B cell (primary cell): Measurements from ENCODE around the gene CATSPER1. TPM values are rescaled to one million over a fixed set of nuclear protein-coding genes. Genes with fewer than 3 reads are reported as not detected.

Experiments used
- ATAC-seq: fragments of 200-7000 bp; cut with Tn5 transposase; one replicate; pipeline ENCODE4 v1.10.0; 2021; ENCODE audit warnings: low read depth, mild to moderate bottlenecking, moderate number of reproducible peaks, moderate library complexity
- CTCF ChIA-PET: fragments of 350-600 bp; sonication (Branson Sonifier 250); formaldehyde crosslinking; loops from one replicate; lab custom pipeline; 2021; ENCODE audit warnings: antibody characterized with exemption, inconsistent platforms; lab: Charles Lee
- POLR2A ChIA-PET: fragments of 350-600 bp; sonication (Branson Sonifier 250); formaldehyde crosslinking; loops from one replicate; lab custom pipeline; 2021; ENCODE audit warnings: antibody characterized with exemption; lab: Charles Lee
- DNase-seq: peaks from one replicate; pipeline ENCODE4 v3.0.0; 2013
- H2AFZ ChIP-seq: 2 replicates; pipeline ENCODE4 v1.6.1; 2012; ENCODE audit warnings: mild to moderate bottlenecking, low read depth, low read length; ENCODE audit not compliant: insufficient read depth, poor library complexity, severe bottlenecking
- H3K27ac ChIP-seq, 2 donors: 1 replicate in 1 of 2; 2 replicates in 1 of 2; pipeline ENCODE4 v1.5.1; 2012 to 2013; ENCODE audit warnings: low read length in 2 of 2, mild to moderate bottlenecking in 2 of 2, moderate library complexity in 1 of 2
- H3K27me3 ChIP-seq, 4 experiments: fragments of 200-600 bp in 1 of 4; sonication (generic) in 1 of 4; replicated peaks in 1 of 4; 1 replicate in 2 of 4; 2 replicates in 2 of 4; pipeline versions ENCODE4 v1.6.1 to v1.7.0; 2013 to 2016; ENCODE audit warnings: low read length in 3 of 4, mild to moderate bottlenecking in 2 of 4, mixed read lengths in 1 of 4, moderate library complexity in 1 of 4; ENCODE audit not compliant: insufficient read depth in 4 of 4, control insufficient read depth in 3 of 4; ENCODE audit errors: control extremely low read depth in 1 of 4
- H3K36me3 ChIP-seq, 2 experiments: replicated peaks in 1 of 2; 1 replicate in 1 of 2; 2 replicates in 1 of 2; pipeline versions ENCODE4 v1.6.1 to v1.7.1; 2013; ENCODE audit warnings: low read length in 1 of 2; ENCODE audit not compliant: insufficient read depth in 2 of 2, control insufficient read depth in 1 of 2; ENCODE audit errors: control extremely low read depth in 1 of 2, extremely low read depth in 1 of 2
- H3K4me1 ChIP-seq, 2 donors: fragments of 200-600 bp in 1 of 2; sonication (generic) in 1 of 2; 1 replicate in 1 of 2; 2 replicates in 1 of 2; pipeline versions ENCODE4 v1.5.1 to v1.6.1; 2013 to 2017; ENCODE audit warnings: low read length in 2 of 2; ENCODE audit not compliant: control insufficient read depth in 2 of 2, insufficient read depth in 2 of 2
- H3K4me2 ChIP-seq: replicated peaks from 2 replicates; pipeline ENCODE3; 2012; ENCODE audit warnings: mild to moderate bottlenecking, low read depth, low read length; ENCODE audit not compliant: poor library complexity, severe bottlenecking
- H3K4me3 ChIP-seq, 5 experiments: fragments of 200-600 bp in 1 of 5; sonication (generic) in 1 of 5; 1 replicate in 3 of 5; 2 replicates in 2 of 5; pipeline versions ENCODE4 v1.5.1 to v1.7.0; 2011 to 2016; ENCODE audit warnings: low read length in 4 of 5, mild to moderate bottlenecking in 4 of 5, low read depth in 2 of 5, control low read depth in 1 of 5, moderate library complexity in 1 of 5; ENCODE audit not compliant: insufficient read depth in 1 of 5; ENCODE audit errors: control extremely low read depth in 1 of 5, extremely low read depth in 1 of 5
- H3K79me2 ChIP-seq: fragments of 200-600 bp; sonication (generic); one replicate; pipeline ENCODE4 v1.6.0; 2016; ENCODE audit warnings: low read length; ENCODE audit not compliant: control insufficient read depth, insufficient read depth
- H3K9ac ChIP-seq: fragments of 200-600 bp; sonication (generic); 2 replicates; pipeline ENCODE4 v1.6.1; 2017; ENCODE audit warnings: mild to moderate bottlenecking, low read length, moderate library complexity
- H3K9me3 ChIP-seq, 3 donors: one replicate each; pipeline versions ENCODE4 v1.6.1 to v1.7.1; 2013; ENCODE audit warnings: low read length in 2 of 3; ENCODE audit not compliant: control insufficient read depth in 2 of 3, insufficient read depth in 1 of 3; ENCODE audit errors: control extremely low read depth in 1 of 3
- H4K20me1 ChIP-seq: 2 replicates; pipeline ENCODE4 v1.6.0; 2012; ENCODE audit warnings: mild to moderate bottlenecking, low read length; ENCODE audit not compliant: insufficient read depth, control insufficient read depth, poor library complexity, severe bottlenecking
- H3K27ac Mint-ChIP-seq: one replicate; pipeline ENCODE4 v1.8.0; 2021; ENCODE audit warnings: mixed read lengths
- H3K27me3 Mint-ChIP-seq: one replicate; pipeline ENCODE4 v1.8.0; 2021; ENCODE audit warnings: mixed read lengths
- H3K4me1 Mint-ChIP-seq: one replicate; pipeline ENCODE4 v1.8.0; 2021; ENCODE audit warnings: mixed read lengths
- H3K4me3 Mint-ChIP-seq: one replicate; pipeline ENCODE4 v1.8.0; 2021; ENCODE audit warnings: mixed read lengths
- H3K9me3 Mint-ChIP-seq: one replicate; pipeline ENCODE4 v1.8.0; 2022; ENCODE audit warnings: mixed read lengths; ENCODE audit not compliant: insufficient read depth
- EZH2 ChIP-seq: IDR thresholded peaks from 2 replicates; pipeline ENCODE4 v1.6.1; 2012; ENCODE audit warnings: borderline replicate concordance, low read depth, mild to moderate bottlenecking, moderate library complexity, low read length; ENCODE audit not compliant: insufficient read depth, poor library complexity, severe bottlenecking
- WGBS: methylation state at CpG from one replicate; pipeline ENCODE4 v1.1.5; 2013; ENCODE audit warnings: missing lambda C conversion rate; ENCODE audit not compliant: insufficient coverage; 5-methylcytosine and 5-hydroxymethylcytosine counted together
- intact Hi-C: fragments of 100-400 bp; cut with micrococcal nuclease; formaldehyde crosslinking; loops from one replicate; pipeline ENCODE4 v1.10.0; 2022
- polyA plus RNA-seq: library from polyadenylated mRNA; depleted of rRNA; stranded (reverse); fragments of >200 nt; gene quantifications from 2 replicates; pipeline ENCODE4 v1.2.3, GENCODE V29; 2012
- total RNA-seq, 2 donors: library from RNA; stranded (reverse); fragments of 120-200 nt in 1 of 2; gene quantifications; 1 replicate in 1 of 2; 2 replicates in 1 of 2; pipeline versions ENCODE4 v1.2.3 to v1.2.4, GENCODE V29; 2013 to 2022
- TF ChIP-seq, protein P1 (sequence below): fragments of 200-600 bp; IDR thresholded peaks from one replicate; pipeline ENCODE4 v1.8.0; 2022; ENCODE audit warnings: antibody characterized with exemption, mild to moderate bottlenecking

Gene CATSPER1
- total and polyA plus RNA-seq, 2 donors (not counting 1 experiment from before 2014, with no cell fraction given) = not detected

DNA sequence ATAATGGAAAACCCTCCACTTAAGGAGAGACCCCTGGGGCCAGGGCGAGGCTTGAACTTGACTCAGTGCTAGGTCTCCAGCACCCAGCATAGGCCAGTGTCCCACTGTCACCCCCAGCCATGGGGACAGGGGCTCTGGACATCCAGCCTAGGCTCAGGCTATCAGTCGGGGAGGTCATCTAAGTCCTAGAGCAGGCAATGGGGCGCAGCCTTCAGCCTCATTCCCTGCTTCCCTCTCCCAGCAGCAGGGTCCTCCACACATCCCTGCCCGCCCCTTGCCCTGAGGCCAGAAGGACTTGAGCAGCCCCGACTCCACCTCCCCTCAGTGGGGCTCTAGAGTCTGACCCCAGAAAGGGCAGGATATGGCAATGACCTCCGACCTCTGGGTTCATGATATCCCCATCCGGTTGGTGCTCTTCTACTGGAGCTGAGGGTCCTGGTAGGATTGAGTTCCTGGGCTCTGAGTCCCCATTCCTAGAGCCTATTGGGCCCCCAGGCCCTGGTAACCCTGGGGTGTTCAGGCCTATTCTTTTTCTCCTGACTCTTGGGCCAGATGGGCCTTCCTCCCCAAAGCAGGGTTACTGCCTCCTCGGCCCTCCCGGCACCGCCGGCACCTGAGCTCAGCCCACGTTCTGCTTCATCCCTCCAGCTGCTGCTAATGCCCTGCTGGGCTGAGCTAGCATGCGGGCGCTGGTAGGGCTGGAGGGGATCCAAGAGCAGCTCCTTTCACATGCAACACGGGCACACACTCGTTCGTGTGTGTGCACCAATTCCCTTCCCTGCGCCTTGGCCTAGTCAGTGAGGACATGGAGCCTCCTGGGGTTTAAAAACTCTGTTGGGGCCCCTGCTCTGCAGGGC is 10.1 kb downstream of the CATSPER1 start:
- peaks cover 0 to 12% (median 0%) of the 10 kb centered on the region in 3 donors for H3K9me3 ChIP-seq
- Mint-ChIP-seq H3K4me1 (peaks cover 2% of the 10 kb centered on the region), H3K9me3 (no peaks in the 10 kb centered on the region), H3K27me3 (peaks cover 3% of the 10 kb centered on the region), H3K4me3 (no peak overlapping the region), H3K27ac (no peak overlapping the region)
- H3K9ac ChIP-seq = no peak overlapping the region
- ChIA-PET POLR2A (interaction anchor here (0.7 kb wide), 1 partner anchor 304 kb away, joined by 3 read pairs; no protein-coding TSS in a partner anchor), CTCF (no interaction called here)
- H3K27ac ChIP-seq = no peak overlapping the region
- intact Hi-C loops = no loop called here
- DNase-seq (no peak), ATAC-seq (no peak)
- no peak for TF ChIP-seq EZH2
- TF ChIP-seq, protein P1, sequence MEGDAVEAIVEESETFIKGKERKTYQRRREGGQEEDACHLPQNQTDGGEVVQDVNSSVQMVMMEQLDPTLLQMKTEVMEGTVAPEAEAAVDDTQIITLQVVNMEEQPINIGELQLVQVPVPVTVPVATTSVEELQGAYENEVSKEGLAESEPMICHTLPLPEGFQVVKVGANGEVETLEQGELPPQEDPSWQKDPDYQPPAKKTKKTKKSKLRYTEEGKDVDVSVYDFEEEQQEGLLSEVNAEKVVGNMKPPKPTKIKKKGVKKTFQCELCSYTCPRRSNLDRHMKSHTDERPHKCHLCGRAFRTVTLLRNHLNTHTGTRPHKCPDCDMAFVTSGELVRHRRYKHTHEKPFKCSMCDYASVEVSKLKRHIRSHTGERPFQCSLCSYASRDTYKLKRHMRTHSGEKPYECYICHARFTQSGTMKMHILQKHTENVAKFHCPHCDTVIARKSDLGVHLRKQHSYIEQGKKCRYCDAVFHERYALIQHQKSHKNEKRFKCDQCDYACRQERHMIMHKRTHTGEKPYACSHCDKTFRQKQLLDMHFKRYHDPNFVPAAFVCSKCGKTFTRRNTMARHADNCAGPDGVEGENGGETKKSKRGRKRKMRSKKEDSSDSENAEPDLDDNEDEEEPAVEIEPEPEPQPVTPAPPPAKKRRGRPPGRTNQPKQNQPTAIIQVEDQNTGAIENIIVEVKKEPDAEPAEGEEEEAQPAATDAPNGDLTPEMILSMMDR = no peak
- no peak overlapping the region for H3K4me2 ChIP-seq
- no peak overlapping the region for H2AFZ ChIP-seq
- H3K4me3 ChIP-seq = no peak overlapping the region
- H3K79me2 ChIP-seq = no peaks in the 10 kb centered on the region
- H3K36me3 ChIP-seq = no peaks in the 10 kb centered on the region
- peaks cover 0 to 28% (median 12%) of the 10 kb centered on the region in 4 experiments for H3K27me3 ChIP-seq
- H3K4me1 ChIP-seq = peaks cover 11 to 13% of the 10 kb centered on the region in 2 donors
- H4K20me1 ChIP-seq = no peaks in the 10 kb centered on the region
- 94% methylated on average over 15 of the region's 18 CpGs for WGBS

DNA sequence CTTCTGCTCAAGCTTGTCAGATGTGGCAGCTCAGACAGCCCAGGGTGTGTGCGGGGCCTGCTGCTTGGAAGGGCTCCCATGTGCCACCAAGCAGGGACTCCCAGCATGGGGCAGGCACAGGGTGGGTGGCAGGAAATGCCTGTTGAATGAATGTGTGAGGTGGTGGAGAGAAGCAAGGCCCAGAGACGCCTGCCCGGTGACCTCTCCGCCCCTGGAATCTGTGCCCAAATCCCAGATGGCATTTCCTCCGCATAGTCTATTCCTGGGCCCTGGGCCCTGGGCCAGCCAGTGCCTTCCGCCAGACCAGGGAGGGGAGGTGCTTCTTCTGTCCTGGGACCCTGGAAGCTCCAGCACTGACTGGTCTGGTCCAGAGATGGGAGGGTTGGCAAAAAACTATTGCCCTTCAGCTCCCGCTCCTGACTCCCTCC is 10.8 kb downstream of the CATSPER1 start:
- Histone ChIP-seq H3K4me2 (no peak overlapping the region), H3K27me3 (peaks cover 0 to 29% (median 12%) of the 10 kb centered on the region in 4 experiments), H3K27ac (no peak overlapping the region), H4K20me1 (no peaks in the 10 kb centered on the region), H3K9ac (no peak overlapping the region), H3K9me3 (peaks cover 0 to 12% (median 0%) of the 10 kb centered on the region in 3 donors), H3K4me1 (peaks cover 11 to 13% of the 10 kb centered on the region in 2 donors), H3K79me2 (no peaks in the 10 kb centered on the region), H3K4me3 (no peak overlapping the region), H3K36me3 (no peaks in the 10 kb centered on the region), H2AFZ (no peak overlapping the region)
- 97% methylated on average over 6 of the region's 7 CpGs for WGBS
- ATAC-seq = no peak
- no peaks in the 10 kb centered on the region for H3K9me3 Mint-ChIP-seq
- H3K4me3 Mint-ChIP-seq = no peak overlapping the region
- H3K4me1 Mint-ChIP-seq = peaks cover 2% of the 10 kb centered on the region
- no peak for DNase-seq
- H3K27me3 Mint-ChIP-seq = peaks cover 4% of the 10 kb centered on the region
- intact Hi-C loops = no loop called here
- no peak overlapping the region for H3K27ac Mint-ChIP-seq
- TF ChIP-seq, protein P1 = no peak
- no peak for TF ChIP-seq EZH2
- ChIA-PET POLR2A (interaction anchor here (0.7 kb wide), 1 partner anchor 303 kb away, joined by 3 read pairs; no protein-coding TSS in a partner anchor), CTCF (no interaction called here)
